Left lung (tissue), 10 donors: ENCODE measurements around the gene NYNRIN. TPM values are rescaled to one million over a fixed set of nuclear protein-coding genes. Genes with fewer than 3 reads are reported as not detected.
A peak's percentile ranks its signal among the peaks of the same experiment; 100 is the strongest.
"Not testable (repeated sequence)": the region's sequence is repeated elsewhere in the genome, so short reads cannot be mapped to it uniquely, and the experiment has no call there.

Source experiments
- ATAC-seq: fragments of 200-7000 bp; cut with Tn5 transposase; one replicate; pipeline ENCODE4 v1.9.1; 2020; ENCODE audit warnings: moderate library complexity
- DNase-seq, 4 donors: peaks; one replicate each; pipeline ENCODE4 v3.0.0-alpha.2; 2013 to 2020
- H3K27ac ChIP-seq, 2 donors: fragments of 200-600 bp; sonication (generic) in 1 of 2; one replicate each; pipeline versions ENCODE4 v1.5.0 to v1.8.0; 2020 to 2021
- H3K27me3 ChIP-seq, 2 donors: fragments of 200-600 bp; sonication (generic) in 1 of 2; one replicate each; pipeline versions ENCODE4 v1.5.0 to v1.8.0; 2020 to 2021
- H3K36me3 ChIP-seq, 2 donors: fragments of 200-600 bp; sonication (generic) in 1 of 2; one replicate each; pipeline versions ENCODE4 v1.5.0 to v1.8.0; 2020 to 2021
- H3K4me1 ChIP-seq, 2 donors: fragments of 200-600 bp; one replicate each; pipeline ENCODE4 v1.8.0; 2021
- H3K4me3 ChIP-seq, 2 donors: fragments of 200-600 bp; sonication (generic) in 1 of 2; one replicate each; pipeline versions ENCODE4 v1.5.0 to v1.8.0; 2020 to 2021; ENCODE audit warnings: mild to moderate bottlenecking in 1 of 2
- H3K9me3 ChIP-seq, 2 donors: fragments of 200-600 bp; sonication (generic) in 1 of 2; one replicate each; pipeline versions ENCODE4 v1.5.0 to v1.8.0; 2020 to 2021
- intact Hi-C, 2 donors: fragments of 100-400 bp; cut with DNase I; formaldehyde crosslinking; loops; one replicate each; pipeline versions ENCODE4 v1.11.2 to v1.14.2; 2022
- polyA plus RNA-seq, 6 donors: library from polyadenylated mRNA; unstranded; fragments of 120-200 nt; gene quantifications; one replicate each; pipeline ENCODE4 v1.2.1, GENCODE V29; 2013; ENCODE audit not compliant: insufficient read length in 6 of 6
- total RNA-seq, 2 donors: library from RNA; stranded (reverse); fragmentation: NEBNext Ultra II Directional; extraction: Animal tissue kit (Norgen Biotek cat#: 25700); gene quantifications; one replicate each; pipeline ENCODE4 v1.2.1, GENCODE V29; 2021
- TF ChIP-seq, protein P1 (sequence below), 2 donors: fragments of 200-600 bp; sonication (generic) in 1 of 2; IDR thresholded peaks; one replicate each; pipeline versions ENCODE4 v1.5.0 to v1.8.0; 2021; ENCODE audit warnings: antibody characterized with exemption in 2 of 2
- donor health status: DM: no; HTN: yes; CAD: no.
- donor health status: DM: no; HTN: no; CAD: no.

NYNRIN gene
- total and polyA plus RNA-seq, 8 donors = 16.2 to 120 (median 91.9) TPM

DNA sequence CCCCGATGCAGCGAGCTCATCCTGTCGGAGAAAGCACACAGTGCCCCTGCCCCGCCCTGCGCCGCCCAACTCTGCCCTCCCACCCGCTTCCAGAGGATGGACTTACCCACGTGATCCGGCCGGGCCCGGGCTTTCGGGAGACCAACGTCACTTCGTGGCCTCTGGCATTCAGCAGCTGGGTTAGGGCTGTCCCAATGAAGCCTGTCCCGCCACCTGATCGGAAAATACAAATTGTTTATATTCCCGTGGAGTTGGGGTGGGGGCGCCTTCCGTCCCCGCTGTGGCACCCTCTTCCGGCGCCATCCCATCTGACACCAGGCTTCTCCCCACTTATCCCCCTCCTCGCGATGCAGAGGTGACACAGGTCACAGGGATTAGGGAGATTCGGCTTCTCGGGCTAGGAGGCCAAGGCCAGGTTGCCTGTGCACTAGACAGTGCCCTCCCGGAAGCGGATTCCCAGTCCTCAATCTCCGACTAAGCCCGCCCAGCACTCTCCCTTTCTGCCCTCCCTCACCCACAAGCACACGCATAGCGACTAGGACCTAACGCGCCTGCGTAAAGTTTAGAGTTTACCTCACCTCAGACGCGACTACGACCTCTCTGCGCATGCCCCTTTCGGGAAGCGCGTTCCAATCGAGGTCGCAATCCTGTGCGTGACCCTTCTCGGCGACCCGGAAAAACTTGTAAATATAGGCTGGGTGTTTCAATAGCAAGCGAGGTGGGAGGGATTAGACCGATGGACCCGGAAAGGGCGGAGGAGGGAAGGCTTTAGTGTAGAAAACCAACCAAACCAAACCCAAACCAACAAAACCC is 43.6 kb downstream of the NYNRIN start, which contains the start of gene SDR39U1:
TSS of gene SDR39U1 (minus strand) at position 537 of the 813 bp plus-strand sequence. CDS start at position 530, 7 bp downstream.
- Histone ChIP-seq H3K4me3 (peak within 1 kb of the TSS; percentile 59 to 61), H3K9me3 (no peaks in the 10 kb centered on the region), H3K36me3 (peaks cover 0 to 40% of the 10 kb centered on the region in 2 donors), H3K4me1 (peaks cover 9 to 49% of the 10 kb centered on the region in 2 donors), H3K27me3 (no peaks in the 10 kb centered on the region), H3K27ac (peak within 1 kb of the TSS; percentile 96 to 99)
- DNase-seq (peak; percentile 97 to 99 (median 98)), ATAC-seq (peak; percentile 93)
- intact Hi-C loops = no loop called here
- TF ChIP-seq, protein P1, sequence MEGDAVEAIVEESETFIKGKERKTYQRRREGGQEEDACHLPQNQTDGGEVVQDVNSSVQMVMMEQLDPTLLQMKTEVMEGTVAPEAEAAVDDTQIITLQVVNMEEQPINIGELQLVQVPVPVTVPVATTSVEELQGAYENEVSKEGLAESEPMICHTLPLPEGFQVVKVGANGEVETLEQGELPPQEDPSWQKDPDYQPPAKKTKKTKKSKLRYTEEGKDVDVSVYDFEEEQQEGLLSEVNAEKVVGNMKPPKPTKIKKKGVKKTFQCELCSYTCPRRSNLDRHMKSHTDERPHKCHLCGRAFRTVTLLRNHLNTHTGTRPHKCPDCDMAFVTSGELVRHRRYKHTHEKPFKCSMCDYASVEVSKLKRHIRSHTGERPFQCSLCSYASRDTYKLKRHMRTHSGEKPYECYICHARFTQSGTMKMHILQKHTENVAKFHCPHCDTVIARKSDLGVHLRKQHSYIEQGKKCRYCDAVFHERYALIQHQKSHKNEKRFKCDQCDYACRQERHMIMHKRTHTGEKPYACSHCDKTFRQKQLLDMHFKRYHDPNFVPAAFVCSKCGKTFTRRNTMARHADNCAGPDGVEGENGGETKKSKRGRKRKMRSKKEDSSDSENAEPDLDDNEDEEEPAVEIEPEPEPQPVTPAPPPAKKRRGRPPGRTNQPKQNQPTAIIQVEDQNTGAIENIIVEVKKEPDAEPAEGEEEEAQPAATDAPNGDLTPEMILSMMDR (IDR thresholded peaks at IDR 0.05) = peak in 1 of 2 donors; percentile 3

- no peaks in the 10 kb centered on the region for H3K9me3 ChIP-seq
- intact Hi-C loops = no loop called here
- H3K27ac ChIP-seq = peak overlapping the region; percentile 96 to 99
- no peak for DNase-seq
- peak overlapping the region; percentile 59 to 61 for H3K4me3 ChIP-seq
- H3K36me3 ChIP-seq = peaks cover 0 to 33% of the 10 kb centered on the region in 2 donors
- H3K4me1 ChIP-seq = peaks cover 9 to 41% of the 10 kb centered on the region in 2 donors
- ATAC-seq = no peak
- no peaks in the 10 kb centered on the region for H3K27me3 ChIP-seq
- TF ChIP-seq, protein P1 (IDR thresholded peaks at IDR 0.05) = no peak
Measured at GRCh38 chr14:24443053-24443665, 44.4 kb downstream of the NYNRIN start.

DNA sequence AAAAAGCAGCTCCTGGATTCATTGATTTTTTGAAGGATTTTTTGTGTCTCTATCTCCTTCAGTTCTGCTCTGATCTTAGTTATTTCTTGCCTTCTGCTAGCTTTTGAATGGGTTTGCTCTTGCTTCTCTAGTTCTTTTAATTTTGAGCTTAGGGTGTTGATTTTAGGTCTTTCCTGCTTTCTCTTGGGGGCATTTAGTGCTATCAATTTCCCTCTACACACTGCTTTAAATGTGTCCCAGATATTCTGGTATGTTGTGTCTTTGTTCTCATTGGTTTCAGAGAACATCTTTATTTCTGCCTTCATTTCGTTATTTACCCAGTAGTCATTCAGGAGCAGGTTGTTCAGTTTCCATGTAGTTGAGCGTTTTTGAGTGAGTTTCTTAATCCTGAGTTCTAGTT is 52.0 kb downstream of the NYNRIN start:
- H3K9me3 ChIP-seq, ATAC-seq, H3K4me3 ChIP-seq, H3K36me3 ChIP-seq, H3K27me3 ChIP-seq, DNase-seq, H3K4me1 ChIP-seq, intact Hi-C loops, H3K27ac ChIP-seq: not testable (repeated sequence)

DNA sequence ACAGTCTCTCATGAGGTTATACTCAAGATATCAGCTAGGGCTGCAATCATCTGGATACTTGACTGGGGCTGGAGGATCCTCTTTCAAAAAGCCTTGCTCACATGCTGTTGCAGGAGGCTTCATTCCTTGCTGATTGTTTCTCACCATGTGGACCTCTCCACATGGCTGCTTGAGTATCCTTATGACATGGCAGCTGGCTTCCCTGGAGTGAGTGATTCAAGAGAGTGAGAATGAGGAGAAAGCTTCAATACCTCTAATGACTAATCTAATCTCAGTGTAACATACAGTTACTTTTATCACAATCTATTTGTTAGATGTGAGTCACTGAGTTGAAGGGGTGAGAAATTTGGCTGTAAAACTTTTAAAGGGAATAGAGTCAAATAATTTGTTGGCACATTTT is 58.2 kb downstream of the NYNRIN start:
- intact Hi-C loops = no loop called here
- Histone ChIP-seq H3K9me3 (no peaks in the 10 kb centered on the region), H3K4me1 (no peaks in the 10 kb centered on the region), H3K36me3 (no peaks in the 10 kb centered on the region), H3K4me3 (no peak overlapping the region), H3K27ac (no peak overlapping the region), H3K27me3 (no peaks in the 10 kb centered on the region)
- no peak for DNase-seq
- ATAC-seq = no peak
- TF ChIP-seq, protein P1 (IDR thresholded peaks at IDR 0.05) = no peak

DNA sequence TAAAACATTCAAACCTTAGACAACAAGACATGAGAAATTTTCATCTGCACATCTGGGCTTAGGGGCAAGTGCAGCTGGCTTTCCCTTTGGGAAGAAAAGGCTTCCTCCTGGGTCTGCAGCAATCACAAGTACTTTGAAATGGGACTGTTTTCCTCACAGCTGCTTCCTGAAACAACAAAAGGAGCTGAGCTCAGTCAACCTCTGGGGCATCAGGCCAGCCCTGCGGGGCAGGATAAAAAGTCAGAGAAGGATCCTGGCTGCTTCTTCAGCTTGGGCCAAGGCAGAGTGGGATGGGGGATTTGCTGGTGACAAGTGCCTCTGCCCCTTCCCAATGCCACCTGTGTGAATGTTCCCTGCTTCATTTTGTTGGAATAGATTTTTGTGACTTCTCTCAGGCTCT is 59.9 kb downstream of the NYNRIN start:
- ATAC-seq (no peak), DNase-seq (no peak)
- Histone ChIP-seq H3K36me3 (no peaks in the 10 kb centered on the region), H3K27ac (no peak overlapping the region), H3K4me1 (no peaks in the 10 kb centered on the region), H3K4me3 (no peak overlapping the region), H3K9me3 (no peaks in the 10 kb centered on the region), H3K27me3 (no peaks in the 10 kb centered on the region)
- TF ChIP-seq, protein P1 (IDR thresholded peaks at IDR 0.05) = no peak
- intact Hi-C loops = no loop called here
